Amniotic epithelial cell (primary cell): ENCODE data around the gene MAK.
"Not testable (repeated sequence)": the region's sequence is repeated elsewhere in the genome, so short reads cannot be mapped to it uniquely, and the experiment has no call there.

ENCODE experiments used
- DNase-seq: peaks from one replicate; pipeline ENCODE4 v3.0.0-alpha.2; 2010; ENCODE audit warnings: low read depth

MAK gene, protein sequence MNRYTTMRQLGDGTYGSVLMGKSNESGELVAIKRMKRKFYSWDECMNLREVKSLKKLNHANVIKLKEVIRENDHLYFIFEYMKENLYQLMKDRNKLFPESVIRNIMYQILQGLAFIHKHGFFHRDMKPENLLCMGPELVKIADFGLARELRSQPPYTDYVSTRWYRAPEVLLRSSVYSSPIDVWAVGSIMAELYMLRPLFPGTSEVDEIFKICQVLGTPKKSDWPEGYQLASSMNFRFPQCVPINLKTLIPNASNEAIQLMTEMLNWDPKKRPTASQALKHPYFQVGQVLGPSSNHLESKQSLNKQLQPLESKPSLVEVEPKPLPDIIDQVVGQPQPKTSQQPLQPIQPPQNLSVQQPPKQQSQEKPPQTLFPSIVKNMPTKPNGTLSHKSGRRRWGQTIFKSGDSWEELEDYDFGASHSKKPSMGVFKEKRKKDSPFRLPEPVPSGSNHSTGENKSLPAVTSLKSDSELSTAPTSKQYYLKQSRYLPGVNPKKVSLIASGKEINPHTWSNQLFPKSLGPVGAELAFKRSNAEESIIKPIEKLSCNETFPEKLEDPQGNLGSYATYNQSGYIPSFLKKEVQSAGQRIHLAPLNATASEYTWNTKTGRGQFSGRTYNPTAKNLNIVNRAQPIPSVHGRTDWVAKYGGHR

DNA sequence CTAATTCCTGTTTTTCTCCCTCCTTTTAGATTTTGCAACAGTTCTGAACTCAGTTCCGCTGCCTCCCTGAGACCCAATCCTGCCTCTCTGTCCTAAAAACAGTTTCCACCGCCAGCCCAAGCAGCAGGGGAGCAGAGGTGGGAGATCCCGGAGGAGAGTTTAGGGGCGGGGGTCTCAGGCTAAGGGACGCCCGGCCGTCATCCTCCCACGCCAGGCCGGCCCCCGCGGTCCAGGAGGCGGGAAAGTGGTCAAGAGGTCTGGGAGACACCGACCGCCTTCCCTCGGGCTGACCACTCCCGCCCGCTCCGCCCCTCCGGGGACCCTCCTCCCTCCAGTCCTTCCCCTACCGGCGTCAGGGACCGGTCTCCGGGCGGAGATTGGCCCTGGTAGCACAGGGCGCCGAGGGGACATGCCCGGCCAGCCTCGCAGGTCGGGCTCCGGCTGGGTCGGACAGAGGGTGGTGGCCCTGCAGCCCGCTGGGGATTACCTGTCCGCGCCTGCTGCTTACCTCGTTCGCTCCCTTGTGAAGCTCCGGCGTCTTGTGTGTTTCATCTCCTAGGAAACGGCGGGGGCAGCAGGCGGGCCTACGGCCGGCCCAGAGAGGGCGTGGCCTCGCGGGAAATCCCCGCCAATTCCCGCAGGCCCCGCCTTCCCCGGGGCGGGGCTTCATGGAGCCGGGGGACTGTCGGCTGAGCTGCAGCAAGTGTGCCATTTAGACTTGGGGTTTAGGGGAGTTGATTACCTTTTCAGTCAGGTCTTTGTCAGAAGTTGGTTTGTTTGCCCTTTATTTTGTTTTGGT is at the start of gene MAK:
Gene MAK (minus strand): TSS at position 545 of the 799 bp plus-strand sequence. CDS start 7,891 bp downstream, outside the sequence.
- DNase-seq = peak; percentile 68

DNA sequence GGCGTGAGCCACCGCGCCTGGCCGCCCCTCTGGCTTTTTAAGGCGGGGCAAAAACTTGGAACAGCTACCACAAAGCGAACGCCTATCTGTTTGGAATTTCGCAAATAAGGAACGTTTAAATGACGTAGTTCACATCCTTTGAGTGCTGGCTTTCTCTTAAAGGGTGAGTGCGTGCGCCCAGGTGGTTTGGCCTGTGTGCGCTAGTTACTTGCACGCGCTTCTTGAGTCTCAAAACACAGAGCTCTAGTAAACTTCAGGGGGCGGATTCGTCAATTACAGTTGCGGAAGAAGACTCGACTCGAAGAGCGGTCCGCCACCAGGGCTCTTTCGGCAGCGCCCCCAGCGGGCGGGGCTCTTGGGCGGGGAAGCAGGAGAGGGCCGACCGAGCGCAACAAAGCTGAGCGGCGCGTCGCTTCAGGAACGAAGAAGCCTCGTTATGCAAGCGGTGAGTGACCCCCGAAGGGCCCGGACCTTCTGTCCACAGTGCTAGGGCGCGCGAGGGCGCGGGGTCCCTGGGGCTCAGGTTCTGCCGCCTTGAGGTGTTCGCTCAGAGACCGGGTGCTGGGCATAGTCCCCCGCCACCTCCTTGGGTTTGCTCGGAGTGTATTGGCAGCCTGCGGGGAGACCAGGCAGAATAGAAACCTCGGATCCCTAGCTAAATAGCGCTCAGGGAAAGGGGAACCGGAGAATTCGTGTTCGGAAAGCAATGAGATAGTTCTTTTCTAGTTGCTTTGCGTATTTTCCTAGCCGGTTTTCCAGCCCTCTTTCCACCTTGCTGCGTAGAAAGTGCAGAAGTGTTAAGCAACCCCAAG is 48.6 kb upstream of the MAK start, which contains the start of gene SYCP2L:
Gene SYCP2L (plus strand): TSS at position 362 of the 812 bp plus-strand sequence. CDS start 75 bp downstream, at position 437.
- peak; percentile 71 for DNase-seq

DNA sequence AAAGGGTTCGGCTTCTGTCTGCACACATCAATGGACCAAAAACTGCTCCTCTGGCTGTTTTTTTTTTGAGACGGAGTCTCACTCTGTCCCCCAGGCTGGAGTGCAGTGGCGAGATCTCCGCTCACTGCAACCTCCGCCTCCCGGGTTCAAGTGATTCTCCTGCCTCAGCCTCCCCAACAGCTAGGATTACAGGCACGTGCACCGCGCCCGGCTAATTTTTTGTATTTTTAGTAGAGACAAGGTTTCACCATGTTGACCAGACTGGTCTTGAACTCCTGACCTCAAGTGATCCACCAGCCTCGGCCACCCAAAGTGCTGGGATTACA is 48.0 kb upstream of the MAK start:
- not testable (repeated sequence) for DNase-seq

DNA sequence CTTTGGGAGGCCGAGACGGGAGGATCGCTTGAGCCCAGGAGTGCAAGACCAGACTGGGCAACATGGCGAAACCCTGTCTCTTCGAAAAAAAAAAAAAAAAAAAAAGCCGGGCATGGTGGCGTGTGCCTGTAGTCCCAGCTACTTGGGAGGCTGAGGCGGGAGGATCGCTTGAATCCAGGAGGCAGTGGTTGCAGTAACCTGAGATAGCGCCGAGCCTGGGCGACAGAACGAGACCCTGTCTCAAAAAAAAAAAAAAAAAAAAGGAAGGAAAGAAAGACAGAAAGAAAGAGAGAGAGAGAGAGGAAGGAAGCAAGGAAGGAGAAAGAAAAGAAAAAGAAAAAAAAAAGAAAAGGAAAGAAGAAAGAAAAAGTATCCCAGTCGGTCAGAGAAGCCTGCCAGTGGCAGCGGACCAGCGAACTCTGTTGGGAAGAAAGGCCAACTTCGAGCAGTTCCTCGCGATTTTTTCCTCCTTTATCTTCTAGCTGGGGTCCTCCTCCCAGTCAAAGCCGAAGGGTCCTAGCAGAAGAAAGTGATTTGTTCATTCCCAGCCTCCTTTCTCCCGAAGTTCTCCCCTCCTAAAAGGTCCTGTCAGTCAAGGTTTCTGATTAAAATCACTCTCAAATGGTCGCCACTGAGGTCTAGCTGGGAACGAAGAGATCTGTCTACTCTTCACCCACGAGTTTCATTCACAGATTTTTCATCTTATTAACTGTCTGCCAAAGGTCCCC is 46.1 kb upstream of the MAK start:
- DNase-seq = no peak

DNA sequence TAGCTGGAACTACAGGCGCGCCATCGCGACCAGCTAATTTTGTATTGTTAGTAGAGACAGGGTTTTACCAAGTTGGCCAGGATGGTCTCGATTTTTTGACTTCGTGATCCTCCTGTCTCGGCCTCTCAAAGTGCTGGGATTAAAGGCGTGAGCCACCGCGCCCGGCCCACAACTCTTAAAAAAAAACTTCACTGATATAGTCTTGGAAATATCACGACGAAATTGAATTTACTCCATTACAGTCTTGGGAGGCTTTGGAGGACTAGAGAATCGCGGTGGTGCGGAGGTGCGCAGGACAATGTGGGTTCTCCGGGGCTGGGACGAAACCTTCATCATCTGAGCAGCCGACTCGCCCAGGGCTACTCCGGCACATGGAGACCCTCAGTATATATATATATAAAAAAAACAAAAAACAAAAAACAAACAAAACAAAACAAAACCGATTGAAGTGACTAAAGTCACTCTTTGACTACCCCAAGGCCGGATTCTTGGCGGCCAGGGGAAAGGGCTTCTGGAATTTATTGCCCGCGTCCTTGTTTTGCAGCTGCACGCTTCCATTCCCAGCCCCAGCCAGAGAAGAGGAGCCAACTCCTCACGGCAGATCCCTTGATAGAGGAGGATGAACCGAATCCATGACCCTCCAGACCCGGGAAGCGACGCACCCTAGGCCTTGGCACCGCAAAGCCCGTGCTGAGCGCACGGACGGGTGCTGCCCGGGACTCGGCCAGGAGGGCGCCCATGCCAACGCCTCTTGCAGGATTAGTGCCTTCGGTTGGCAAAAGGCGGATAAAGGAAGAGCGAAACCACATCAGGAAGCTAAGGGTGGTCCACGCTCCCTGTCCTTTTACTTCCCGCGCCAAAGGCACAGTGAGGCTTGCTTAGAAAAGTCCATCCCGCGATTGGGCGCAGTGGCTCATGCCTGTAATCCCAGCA is 45.2 kb upstream of the MAK start:
- no peak for DNase-seq

DNA sequence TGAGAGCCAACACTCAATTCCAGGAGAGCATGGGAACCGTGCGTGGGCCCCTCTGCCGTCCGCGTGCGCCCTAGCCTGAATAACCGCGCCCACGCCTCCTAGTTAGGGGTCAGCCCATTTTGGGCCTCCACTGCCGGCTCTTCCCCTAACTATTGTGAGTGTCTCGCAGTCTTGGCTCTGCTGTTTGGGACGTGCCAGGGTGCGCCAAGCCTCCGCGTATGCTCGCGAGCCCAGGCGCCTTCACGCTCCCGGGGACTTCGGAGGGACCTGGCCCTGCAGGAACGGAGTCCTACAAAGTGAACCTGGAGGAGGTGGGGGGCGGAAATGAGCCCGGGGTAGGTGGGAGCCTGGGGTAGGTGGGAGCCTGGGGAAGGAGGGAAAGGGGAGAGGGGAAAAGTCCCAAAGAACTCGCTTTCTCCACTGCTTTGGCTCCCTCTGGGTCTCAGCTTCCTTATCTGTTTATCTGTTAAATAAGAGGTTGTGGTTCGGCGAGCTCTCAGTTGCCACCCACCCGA is 44.4 kb upstream of the MAK start:
- DNase-seq = peak; percentile 3

DNA sequence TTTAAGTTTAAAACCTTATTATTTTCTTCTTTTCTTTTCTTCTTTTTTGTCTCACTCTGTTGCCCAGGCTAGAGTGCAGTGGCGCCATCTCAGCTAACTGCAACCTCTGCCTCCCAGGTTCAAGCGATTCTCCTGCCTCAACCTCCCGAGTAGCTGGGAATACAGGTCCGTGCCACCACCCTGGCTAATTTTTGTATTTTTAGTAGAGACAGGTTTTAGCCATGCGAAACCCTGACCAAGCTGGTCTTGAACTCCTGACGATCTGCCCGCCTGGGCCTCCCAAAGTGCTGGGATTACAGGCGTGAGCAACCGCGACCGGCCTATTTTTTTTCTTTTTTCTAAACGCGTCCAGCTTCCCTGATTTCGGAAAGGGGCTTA is 43.9 kb upstream of the MAK start:
- DNase-seq = not testable (repeated sequence)

DNA sequence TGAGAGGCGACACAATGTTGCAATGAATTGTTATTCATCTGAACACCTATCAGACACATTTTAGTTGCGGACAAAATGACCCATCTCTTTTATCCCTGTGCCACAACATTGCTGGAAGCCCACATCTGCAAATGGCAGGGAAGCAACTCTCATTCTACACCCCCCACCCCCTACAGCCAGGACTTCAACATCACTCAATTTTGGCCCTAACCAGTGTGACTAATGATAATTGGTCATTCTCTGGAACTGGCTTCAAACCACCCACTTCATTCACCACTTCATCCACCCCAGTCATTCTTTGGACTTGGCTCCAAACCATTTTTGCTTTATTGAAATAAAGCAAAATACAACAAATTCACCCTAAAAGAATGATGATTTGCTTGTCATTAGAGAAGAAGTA is 42.0 kb upstream of the MAK start:
- no peak for DNase-seq

DNA sequence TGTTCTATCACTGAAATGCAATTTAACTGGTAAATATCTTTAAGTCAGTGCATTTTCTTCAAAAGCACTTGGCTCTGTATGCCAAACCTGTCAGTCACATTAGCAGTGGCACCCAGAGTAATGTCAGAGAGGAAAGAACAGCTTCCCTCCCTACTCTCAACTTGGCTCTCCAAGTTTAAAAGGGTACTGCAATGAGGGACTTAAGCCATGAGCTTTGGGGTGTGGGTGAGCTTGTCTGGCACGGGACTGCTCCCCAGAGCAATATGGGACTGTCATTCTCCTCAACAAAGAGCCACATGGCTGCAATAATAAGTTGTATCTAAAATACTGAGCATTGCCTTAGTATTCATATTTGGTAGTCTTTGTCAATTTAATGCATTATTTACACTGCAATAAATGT is 39.5 kb upstream of the MAK start:
- DNase-seq = no peak

DNA sequence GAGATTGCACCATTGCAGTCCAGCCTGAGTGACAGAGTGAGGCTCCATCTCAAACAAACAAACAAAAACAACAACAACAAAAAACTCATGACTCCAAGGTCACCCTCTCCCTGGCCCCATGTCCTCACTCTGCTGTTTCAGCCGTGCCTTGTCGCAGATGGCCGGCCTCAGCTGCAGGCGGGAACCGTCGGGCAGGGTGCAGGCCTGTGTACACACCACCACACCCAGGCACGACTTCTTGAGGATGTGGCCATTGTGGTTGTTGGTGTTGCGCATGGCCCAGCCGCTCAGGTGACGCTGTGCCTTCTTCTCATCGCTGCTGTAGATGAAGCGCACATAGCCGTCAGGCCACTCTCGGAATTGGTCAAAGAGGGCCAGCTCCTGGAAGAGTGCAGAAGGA is 38.7 kb upstream of the MAK start:
- no peak for DNase-seq

DNA sequence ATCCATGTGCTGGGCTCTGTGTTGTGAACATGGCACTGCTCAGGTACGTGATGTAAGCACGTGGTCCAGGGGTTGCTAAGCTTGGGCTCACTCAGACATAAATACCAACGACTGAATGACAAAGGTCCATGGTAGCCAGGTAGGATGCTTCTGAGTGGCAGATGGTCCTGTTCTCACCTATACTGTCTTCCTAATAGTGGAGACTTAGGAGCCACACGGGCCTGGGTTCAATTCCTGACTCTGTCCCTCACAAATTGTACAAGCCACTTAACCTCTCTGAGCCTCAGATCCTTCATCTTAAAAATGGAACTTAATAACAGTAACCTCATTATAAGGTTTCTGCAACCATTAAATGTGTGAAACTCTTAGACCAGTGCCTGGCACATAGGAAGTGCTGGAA is 36.7 kb upstream of the MAK start:
- no peak for DNase-seq

DNA sequence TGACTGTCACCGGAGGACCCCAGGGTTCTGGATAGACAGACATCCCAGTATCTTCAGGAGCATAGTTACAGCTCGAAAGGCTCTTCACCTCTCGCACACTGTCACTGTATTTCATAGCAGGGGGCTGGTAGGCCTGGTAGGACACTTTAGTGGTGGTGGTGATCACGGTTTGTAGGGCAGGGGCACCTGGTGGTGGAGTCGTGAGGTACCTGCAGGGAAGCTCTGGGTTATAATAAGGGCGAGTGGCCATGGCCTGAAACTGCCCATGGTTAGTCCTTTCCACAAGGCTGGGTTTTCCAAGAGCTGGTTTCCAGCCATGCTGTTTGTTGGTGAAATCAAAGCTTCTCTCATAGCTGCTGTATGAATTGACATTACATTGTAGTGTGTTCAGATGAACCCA is 35.9 kb upstream of the MAK start:
- DNase-seq = no peak

DNA sequence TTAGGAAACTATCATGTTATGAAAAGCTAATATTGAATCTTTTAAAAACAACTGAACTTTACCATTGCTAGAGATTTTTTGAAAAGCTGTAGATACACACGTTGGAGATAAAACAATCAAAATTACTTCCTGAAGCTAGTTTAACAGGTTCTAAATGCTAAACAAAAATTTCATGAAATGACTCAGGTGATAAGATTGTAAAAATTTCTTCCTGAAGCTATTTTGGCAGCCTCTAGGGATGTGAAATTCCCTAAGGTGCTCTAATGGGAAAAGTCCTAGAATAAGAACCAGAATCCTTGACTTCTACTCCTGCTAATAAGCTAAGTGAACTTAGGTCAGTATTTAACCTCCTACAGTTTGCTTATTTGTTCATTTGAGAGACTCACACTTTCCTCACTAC is 35.0 kb upstream of the MAK start:
- no peak for DNase-seq

DNA sequence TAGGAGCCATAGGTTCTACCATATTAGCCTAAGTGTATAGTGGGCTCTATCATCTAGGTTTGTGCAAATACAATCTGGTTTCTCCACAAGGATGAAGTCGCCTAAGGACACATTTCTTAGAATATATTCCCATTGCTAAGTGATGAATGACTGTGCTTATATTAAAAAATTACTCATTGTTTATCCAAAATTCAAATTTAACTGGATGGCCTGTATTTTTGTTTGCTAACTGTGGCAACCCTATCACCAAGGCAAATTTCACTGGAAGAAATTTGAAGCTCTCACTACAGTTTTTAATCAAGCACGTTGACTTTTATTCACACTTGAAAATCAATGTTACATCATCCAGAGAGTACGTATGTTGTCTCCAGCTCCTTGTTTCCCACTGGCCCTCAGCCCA is 29.6 kb upstream of the MAK start:
- no peak for DNase-seq

DNA sequence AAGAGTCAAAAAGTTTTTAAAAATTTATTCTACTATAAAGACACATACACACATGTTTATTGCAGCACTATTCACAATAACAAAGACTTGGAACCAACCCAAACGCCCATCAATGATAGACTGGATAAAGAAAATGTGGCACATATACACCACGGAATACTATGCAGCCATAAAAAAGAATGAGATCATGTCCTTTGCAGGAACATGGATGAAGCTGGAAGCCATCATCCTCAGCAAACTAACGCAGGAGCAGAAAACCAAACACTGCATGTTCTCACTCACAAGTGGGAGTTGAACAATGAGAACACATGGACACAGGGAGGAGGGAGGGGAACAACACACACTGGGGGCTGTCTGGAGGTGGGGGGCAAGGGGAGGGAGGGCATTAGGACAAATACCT is 28.4 kb upstream of the MAK start:
- not testable (repeated sequence) for DNase-seq

DNA sequence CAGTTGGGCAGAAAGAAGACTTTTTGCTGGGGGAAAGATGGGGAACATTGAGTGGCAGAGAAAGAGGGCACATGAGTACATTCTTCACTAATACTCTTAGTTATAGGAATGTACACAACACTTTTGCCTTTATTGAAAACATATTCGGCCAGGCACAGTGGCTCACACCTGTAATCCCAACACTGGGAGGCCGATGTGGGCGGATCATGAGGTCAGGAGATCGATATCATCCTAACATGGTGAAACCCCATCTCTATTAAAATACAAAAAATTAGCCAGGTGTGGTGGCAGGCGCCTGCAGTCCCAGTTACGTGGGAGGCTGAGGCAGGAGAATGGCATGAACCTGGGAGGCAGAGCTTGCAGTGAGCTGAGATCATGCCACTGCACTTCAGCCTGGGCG is 24.7 kb upstream of the MAK start:
- DNase-seq = not testable (repeated sequence)

DNA sequence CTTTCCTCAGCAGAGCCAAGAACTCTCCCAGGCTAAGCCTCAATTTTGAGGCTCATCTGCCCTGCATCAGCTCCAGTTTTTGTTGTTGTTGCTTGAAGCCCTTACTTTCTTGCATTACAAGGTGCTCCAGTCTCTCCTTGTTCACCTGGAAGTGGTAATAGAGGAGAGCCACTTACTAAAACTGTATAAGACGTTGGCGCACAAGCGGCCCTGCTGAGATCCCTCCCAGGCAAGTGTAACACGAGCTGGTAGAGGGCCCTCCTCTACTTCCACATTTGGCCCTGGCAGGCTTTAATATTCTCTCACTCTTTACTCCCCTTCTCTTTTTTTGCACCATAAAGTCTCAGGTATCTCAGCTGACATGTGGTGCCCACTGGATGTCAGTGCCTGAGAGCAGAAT is 24.0 kb upstream of the MAK start:
- no peak for DNase-seq

DNA sequence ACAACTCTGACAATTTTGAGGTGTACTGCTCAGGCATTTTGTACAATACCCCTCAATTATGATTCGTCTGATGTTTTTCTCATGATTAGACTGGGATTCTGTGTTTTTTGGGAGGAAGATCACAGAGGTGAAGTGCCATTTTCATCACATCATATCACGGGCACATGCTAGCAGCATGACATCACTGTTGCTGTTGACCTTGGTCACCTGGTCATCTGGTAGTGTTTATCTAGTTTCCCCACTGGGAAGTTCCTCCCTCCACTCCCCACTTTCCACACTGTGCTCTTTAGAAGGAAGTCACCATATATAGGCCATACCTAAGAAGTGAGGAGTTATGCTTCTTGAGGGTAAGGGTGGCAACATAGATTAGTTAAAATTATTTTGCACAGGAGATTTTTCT is 22.7 kb upstream of the MAK start:
- DNase-seq = no peak

DNA sequence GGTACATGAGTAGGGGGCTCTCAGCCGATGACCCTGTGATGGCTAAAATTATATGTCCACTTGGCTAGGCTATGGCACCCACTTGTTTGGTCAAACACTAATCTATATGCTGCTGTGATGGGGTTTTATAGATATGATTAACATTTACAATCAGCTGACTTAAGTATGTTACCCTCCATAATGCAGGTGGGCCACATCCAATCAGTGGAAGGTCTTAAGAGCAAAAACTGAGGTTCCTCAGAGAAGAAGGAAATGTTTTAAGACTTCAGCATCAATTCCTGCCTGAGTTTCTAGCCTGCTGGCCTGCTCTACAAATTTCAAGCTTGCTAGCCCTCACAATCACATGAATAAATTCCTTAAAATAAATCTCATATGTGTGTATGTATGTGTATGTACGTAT is 18.9 kb upstream of the MAK start:
- DNase-seq = no peak
